Osteocyte (in vitro differentiated cells): ENCODE results near the gene VIPR2. TPM values are rescaled to one million over a fixed set of nuclear protein-coding genes. Genes with fewer than 3 reads are reported as not detected.
"Not testable (repeated sequence)": the region's sequence is repeated elsewhere in the genome, so short reads cannot be mapped to it uniquely, and the experiment has no call there.

Experiments used
- DNase-seq: peaks from one replicate; pipeline ENCODE4 v3.0.0; 2021; ENCODE audit warnings: mixed read lengths; ENCODE audit not compliant: unreplicated experiment; ENCODE audit errors: extremely low spot score
- H3K27ac Mint-ChIP-seq: one replicate; pipeline ENCODE4 v1.8.0; 2021; ENCODE audit warnings: mild to moderate bottlenecking, mixed read lengths; ENCODE audit not compliant: unreplicated experiment
- H3K27me3 Mint-ChIP-seq: one replicate; pipeline ENCODE4 v1.8.0; 2021; ENCODE audit warnings: mixed read lengths; ENCODE audit not compliant: unreplicated experiment
- H3K36me3 Mint-ChIP-seq: one replicate; pipeline ENCODE4 v1.8.0; 2021; ENCODE audit warnings: mixed read lengths; ENCODE audit not compliant: unreplicated experiment
- H3K4me1 Mint-ChIP-seq: one replicate; pipeline ENCODE4 v1.8.0; 2021; ENCODE audit warnings: mixed read lengths; ENCODE audit not compliant: unreplicated experiment
- H3K4me3 Mint-ChIP-seq: one replicate; pipeline ENCODE4 v1.8.0; 2021; ENCODE audit warnings: mild to moderate bottlenecking, moderate library complexity, mixed read lengths; ENCODE audit not compliant: unreplicated experiment
- H3K9me3 Mint-ChIP-seq: one replicate; pipeline ENCODE4 v1.8.0; 2021; ENCODE audit warnings: mixed read lengths; ENCODE audit not compliant: unreplicated experiment
- CTCF ChIP-seq: fragments of 200-600 bp; sonication (generic); IDR thresholded peaks from 2 replicates; pipeline ENCODE4 v1.5.0; 2021; ENCODE audit warnings: antibody characterized with exemption, mild to moderate bottlenecking, moderate library complexity
- total RNA-seq: library from RNA; stranded (reverse); gene quantifications from 2 replicates; pipeline ENCODE4 v1.2.1, GENCODE V29; 2021

The VIPR2 gene
- total RNA-seq, 1 donor from 2014 or later = 0.19 TPM

GRCh38 chr7:159084069-159084801, 60.4 kb downstream of the VIPR2 start:
- H3K4me3 Mint-ChIP-seq = no peak overlapping the region
- no peaks in the 10 kb centered on the region for H3K4me1 Mint-ChIP-seq
- H3K9me3 Mint-ChIP-seq = no peaks in the 10 kb centered on the region
- no peaks in the 10 kb centered on the region for H3K36me3 Mint-ChIP-seq
- no peak for TF ChIP-seq CTCF
- no peak overlapping the region for H3K27ac Mint-ChIP-seq
- DNase-seq = no peak
- H3K27me3 Mint-ChIP-seq = no peaks in the 10 kb centered on the region

GRCh38 chr7:159083698-159084068, 61.0 kb downstream of the VIPR2 start:
- Mint-ChIP-seq H3K27ac (no peak overlapping the region), H3K27me3 (no peaks in the 10 kb centered on the region), H3K4me1 (no peaks in the 10 kb centered on the region), H3K9me3 (no peaks in the 10 kb centered on the region), H3K4me3 (no peak overlapping the region), H3K36me3 (no peaks in the 10 kb centered on the region)
- DNase-seq = no peak
- no peak for TF ChIP-seq CTCF

- no peaks in the 10 kb centered on the region for H3K4me1 Mint-ChIP-seq
- no peak overlapping the region for H3K27ac Mint-ChIP-seq
- H3K9me3 Mint-ChIP-seq = no peaks in the 10 kb centered on the region
- no peak for TF ChIP-seq CTCF
- H3K4me3 Mint-ChIP-seq = no peak overlapping the region
- no peak for DNase-seq
- no peaks in the 10 kb centered on the region for H3K27me3 Mint-ChIP-seq
- H3K36me3 Mint-ChIP-seq = no peaks in the 10 kb centered on the region
Observed at GRCh38 chr7:159083001-159083697, 61.5 kb downstream of the VIPR2 start.

GRCh38 chr7:159082075-159082474, 62.6 kb downstream of the VIPR2 start:
- H3K4me1 Mint-ChIP-seq, H3K36me3 Mint-ChIP-seq, H3K9me3 Mint-ChIP-seq, H3K27me3 Mint-ChIP-seq, DNase-seq, H3K27ac Mint-ChIP-seq, H3K4me3 Mint-ChIP-seq: not testable (repeated sequence)

GRCh38 chr7:159078911-159079270, 65.8 kb downstream of the VIPR2 start:
- no peaks in the 10 kb centered on the region for H3K27me3 Mint-ChIP-seq
- H3K9me3 Mint-ChIP-seq = no peaks in the 10 kb centered on the region
- H3K36me3 Mint-ChIP-seq = no peaks in the 10 kb centered on the region
- H3K4me1 Mint-ChIP-seq = no peaks in the 10 kb centered on the region
- H3K27ac Mint-ChIP-seq = no peak overlapping the region
- peak; percentile 57 for DNase-seq
- no peak overlapping the region for H3K4me3 Mint-ChIP-seq
- no peak for TF ChIP-seq CTCF
